GM18507 (cell line): ENCODE results near the gene LHFPL3.

Source experiments
- DNase-seq: peaks from one replicate; pipeline ENCODE4 v3.0.0; 2011; ENCODE audit warnings: low read depth; ENCODE audit not compliant: insufficient read length; ENCODE audit errors: extremely low spot score
- FAIRE-seq: peaks from 2 replicates; lab custom pipeline; 2011; peaks lifted over from hg19 to GRCh38; lab: Jason Lieb, UNC

LHFPL3 gene

DNA sequence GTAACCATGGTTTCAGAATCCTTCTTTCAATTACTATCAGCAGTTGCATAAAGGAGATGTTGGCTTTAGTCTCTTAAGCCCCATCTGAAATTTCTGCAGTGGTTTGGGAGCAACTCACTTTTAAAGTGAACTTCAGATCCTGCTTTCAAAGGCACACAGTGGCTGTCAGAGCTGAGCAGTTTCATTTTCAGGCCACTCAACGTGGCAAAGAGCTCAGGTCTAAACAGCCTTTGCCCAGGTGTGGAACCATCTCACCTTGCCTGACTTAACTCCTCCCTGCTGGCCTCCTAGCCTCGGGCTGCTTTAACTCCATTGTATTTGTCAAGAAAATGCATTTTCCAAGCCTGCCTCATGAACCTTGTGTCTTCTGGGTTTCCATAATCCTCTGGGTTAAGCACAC lies 488.1 kb downstream of the LHFPL3 start:
- DNase-seq = no peak
- no peak for FAIRE-seq

DNA sequence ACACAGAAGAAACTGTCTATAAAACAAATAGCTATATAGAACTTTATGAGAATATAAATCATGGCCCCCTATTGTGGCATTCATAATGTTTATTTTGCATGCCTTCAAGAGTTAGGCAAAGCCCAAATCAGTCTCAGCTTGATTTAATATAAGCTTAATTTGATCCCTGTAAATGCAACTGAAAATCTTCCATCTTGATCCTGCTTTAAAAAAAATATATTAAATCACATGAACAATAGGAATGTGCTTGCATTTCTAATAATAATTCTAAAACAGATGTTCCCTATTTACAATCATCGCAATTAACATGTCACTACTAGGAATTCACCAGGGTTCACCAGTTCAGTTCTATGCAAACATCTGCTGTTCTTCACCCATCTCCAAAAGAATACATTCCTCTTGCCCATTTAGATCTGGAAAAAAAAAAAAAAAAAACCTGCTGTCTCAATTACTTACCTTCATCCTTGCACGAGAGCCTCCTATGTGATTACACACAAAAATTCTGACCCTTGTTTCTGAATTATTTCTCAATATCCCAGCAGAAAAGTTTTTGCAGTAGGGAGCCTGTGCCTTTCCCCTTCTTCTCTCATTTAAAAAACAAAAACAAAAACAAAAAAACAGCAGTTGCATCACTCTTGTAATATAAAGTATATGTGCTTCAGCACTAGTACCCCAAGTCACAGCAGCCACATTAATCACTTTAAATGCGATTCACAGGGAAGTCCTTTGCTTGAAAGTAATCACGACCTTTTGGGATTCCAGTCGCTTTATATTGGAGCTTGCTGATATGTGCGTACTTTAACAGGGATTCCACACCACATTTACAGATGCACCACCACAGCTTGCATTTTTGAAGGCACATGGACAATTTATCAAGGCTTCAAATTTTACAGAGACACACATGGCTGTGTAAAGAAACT lies 490.8 kb downstream of the LHFPL3 start:
- no peak for FAIRE-seq

DNA sequence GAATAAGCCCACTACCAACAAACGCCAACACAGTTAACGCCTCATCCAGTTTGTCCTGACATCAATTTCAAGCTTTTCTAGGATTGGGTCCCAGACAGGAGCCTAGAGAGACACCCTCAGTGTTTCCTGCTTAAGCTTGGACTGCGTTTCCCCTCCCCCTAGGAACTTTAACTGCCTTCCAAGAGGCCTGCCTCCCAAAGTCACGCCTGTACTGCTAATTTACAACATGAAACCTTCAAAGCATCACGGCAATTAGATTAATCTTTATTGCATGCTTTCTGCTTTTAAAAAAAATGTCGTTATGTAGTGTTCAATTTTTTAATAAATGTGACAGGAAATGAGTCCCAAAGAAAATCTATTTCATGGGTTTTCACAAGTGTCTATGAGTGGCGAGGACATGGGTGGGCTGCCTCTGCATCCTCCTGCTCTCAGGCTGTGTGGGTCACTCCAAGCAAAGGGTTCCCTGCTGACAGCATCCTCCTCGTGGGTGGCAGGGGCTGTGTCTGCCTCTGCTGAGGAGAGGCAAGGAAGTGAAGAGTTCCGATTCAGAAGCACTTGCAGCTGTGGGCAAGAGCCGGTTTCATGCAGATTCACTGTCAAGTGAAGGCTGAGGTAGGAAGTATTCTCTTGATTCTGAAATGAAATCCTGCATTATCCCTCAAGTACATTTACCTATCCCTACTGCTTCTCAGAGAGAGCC lies 492.6 kb downstream of the LHFPL3 start:
- DNase-seq = no peak
- FAIRE-seq = no peak

More for the DNA sequence above, 490.8 kb downstream of the LHFPL3 start:
- DNase-seq = no peak

DNA sequence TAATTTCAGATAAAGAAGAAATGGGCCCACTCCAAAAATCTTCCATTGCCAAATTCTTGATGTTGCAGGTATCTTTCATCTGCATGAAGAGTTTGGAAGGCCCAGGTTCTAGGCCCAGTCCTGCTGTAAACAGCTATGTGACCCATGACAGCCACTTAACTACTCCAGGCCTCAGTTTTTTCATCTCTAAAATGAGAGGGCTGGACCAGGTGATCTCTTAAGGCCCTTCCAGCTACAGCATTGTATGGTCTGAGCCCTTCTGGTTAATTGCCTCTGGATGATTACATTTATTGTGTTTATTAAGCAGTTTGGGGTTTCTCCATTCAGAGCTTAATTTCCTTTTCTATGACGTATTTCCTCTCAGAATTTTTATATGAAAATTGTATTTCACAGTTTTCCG lies 494.8 kb downstream of the LHFPL3 start:
- no peak for FAIRE-seq
- DNase-seq = no peak

DNA sequence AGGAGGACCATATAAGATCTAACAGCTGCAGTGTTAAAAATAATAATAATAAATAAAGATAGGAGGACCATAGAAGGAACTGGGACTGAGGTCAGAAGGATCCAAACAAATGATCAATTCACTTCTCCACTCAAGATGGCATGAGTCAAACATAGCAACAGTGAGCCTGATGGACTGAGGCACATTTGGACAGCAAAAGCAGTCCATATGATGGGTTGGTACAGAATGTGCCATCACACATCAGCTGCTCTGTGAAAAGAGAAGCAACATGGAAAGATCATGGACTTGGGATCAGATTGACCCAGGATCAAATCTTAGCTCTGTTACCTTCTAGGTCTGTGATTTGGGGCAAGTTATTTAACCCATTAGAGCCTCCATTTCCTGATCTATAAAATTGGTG lies 496.7 kb downstream of the LHFPL3 start:
- FAIRE-seq = no peak
- no peak for DNase-seq

DNA sequence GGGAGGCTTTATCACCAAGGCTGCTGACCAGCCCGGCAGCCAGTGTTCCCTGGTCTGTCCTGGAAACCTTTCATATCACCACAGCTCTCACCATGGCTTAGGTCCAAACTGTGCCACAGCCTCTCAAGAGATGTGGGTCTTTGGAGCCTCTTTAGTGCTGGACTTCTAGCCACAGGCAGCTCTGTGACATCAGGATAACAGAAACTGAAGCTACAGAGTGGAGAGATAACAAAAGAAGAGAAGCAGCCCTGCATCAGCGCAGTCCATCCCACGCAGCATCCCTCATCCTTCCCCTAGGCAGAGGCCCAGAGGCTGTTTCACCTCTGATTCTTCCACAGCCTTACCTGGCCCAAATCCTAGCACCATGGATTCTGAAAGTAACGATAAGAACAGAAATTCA lies 497.7 kb downstream of the LHFPL3 start:
- FAIRE-seq = no peak
- DNase-seq = no peak

DNA sequence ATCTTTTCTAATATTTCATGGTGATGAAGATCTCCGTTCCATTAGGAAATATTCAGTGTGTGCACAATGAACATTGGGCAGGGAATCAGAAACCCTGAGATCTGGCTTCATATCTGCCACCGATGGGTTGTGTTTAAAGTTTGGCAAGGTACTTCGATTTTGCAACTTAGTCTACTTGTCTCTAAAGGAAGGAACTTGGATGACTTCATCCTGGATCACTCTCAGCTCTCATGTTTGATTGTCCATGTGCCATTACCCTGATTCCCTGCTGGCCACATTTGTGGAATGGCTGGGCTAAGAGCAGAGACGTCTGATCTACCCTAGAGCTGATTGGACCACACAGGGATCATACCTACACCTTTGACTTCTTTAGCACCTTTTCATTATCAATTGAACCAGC lies 508.6 kb downstream of the LHFPL3 start:
- DNase-seq (no peak), FAIRE-seq (no peak)

DNA sequence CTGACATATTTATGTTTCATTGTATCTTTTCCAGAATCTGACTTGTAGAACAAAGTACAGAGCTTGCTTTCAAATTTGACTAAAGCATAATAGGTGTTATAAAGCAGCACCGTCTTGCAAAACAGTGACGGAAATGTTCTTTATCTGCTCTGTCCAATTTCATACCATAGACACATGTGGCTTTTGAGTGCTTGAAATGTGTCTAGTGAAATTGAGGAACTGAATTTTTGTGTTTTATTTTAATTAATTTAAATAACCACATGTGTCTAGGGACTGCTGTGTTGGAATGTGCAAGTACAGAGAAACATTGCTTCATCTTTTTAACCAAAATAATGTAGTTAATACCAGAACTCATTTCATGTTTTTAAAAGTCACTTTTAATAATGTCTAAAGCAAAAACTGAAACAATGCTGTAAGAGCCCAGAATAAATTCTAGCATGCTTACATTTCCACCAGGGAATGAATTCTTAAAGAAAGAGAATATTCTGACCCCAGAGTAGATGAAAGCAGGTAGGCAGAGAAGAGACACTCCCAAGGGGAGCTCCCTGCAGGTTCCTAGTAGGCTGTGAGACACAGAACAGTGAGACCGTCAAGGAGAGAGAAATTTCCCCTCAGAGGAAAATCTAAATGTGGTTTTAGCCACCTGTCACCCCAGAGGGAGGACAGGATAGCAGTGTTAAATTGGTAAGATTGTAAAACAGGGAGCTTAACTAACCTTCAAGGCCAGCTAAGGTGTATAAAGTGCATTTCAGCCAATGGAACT lies 510.3 kb downstream of the LHFPL3 start:
- peak; percentile 50 for FAIRE-seq
- DNase-seq = no peak

DNA sequence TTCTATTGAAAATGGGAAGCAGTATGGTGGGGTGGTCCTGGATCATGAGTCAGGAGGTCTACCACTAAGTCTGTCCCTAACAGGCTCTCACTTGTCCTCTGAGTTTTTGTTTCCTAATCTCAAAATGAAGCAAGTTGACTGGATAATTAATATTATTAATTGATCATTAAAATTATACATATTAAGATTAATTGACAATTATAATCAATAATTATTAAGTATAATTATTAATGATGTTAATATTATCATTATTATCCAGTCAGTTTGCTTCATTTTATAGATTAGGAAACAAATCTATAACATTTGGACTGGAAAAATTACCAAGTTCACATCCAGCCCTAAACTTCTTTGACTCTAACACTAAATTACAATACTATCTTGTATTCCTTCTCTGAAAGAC lies 511.4 kb downstream of the LHFPL3 start:
- FAIRE-seq (no peak), DNase-seq (no peak)

DNA sequence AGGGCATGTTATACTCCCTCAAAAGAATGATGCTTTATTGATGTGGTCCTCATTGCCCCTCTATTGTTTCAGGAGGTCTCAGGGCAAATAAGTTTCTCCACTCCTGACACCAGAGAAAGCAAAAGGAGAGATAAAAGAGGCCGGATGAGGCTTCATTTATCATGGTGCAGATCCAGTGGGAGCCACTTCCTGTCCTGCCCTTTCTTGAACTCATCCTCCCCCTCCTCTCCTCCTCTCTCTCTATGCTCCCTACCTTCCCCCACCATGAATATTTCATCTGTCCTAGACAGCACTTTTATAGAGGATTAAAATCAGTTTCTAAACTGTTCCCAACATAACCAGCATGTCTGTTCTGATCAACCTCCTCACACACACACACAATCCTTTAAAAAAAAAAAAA lies 513.4 kb downstream of the LHFPL3 start:
- no peak for FAIRE-seq
- no peak for DNase-seq

DNA sequence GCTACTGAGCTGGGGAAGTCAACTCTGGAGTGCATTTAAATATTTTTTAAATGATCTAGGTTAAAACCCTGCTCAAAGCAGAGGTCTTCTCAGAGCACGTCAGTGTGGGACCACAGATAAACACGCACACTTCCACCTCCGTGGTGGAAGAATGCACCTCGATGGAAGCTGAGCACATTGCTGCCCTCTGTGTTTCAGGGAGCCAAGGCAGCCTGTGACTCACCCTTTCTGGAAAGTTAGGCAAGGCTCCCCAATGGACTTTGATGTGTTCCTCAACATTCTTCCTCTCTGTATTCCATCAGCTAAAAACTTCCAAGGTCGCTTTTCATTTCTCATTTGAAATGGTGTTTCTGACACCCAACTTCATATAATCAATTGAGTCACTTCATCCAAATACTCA lies 514.8 kb downstream of the LHFPL3 start:
- DNase-seq (no peak), FAIRE-seq (no peak)

DNA sequence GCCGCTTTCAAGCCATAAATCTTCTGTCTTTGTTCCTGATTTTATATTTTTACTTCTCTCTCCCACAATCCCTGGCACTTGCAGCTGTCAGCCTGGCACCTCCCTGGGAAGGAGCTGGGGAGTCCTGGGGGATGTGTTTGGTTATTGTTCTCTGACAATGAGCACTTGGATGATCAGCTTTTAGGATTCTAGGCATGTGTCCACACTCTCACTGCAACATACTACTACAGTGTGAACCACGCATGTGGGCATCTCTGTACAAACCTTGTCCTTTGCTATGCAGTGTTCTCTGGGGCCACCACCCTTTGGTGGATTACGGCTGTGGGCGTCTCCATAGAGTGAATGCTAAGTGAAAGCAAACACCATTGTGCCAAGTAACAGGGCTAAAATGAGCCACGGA lies 517.2 kb downstream of the LHFPL3 start:
- no peak for DNase-seq
- FAIRE-seq = no peak

DNA sequence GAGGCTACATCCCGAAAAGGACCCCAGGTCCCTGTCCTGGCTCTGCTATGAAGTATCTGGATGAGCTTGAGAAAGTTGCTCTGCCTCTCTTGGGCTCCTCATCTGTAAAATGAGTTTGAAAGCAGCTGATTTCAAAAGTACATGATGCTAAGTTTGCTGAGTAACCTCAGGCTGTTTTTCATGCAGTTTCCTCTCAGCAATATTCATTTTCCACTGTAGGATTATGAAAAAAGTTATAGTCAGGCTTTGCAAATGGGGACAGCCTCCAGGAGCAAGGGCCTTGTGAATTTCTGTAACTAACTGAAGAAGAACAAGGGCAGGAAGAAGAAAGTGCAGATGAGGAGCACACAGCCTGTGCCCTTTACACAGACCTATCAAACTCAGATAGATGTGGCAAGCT lies 518.3 kb downstream of the LHFPL3 start:
- no peak for FAIRE-seq
- DNase-seq = no peak

DNA sequence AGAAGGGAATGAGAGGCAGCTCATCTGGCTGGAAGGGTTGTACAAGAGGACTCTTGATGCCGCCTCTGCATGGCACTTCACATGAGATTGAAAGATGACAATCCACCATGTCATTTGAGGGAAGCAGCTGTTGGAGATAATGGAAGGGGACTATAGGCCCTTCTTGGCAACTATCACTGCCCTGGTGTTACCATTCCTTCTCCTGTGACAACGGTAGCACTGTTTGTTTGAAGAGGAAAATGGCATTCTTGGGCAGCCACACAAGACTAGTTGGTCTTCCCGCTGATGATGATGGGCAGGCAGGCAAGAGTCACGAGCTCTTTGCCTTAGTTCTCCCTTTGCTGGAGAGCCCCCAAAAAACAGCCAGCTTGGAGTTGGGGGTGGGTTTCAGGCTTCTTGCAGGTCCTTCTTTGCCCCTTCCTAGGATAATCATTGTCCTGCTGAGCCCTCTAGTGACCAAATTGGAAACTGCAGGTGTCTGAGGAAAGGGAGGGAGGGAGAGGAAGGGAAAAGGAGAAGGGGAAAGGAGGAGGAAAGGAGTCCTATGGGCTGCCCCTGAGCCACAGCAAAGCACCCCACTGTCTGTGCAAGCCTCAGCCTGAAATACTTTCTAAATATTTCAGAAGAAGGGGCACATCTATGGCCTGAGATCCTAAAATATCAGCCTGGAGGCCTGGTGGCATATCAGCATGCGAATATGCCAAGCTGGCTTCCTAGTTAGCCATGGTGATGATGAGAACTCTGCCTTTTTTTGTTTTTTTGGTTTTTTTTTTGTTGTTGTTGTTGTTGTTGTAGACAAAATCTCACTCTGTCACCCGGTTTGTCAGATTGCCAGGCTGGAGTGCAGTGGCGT lies 520.0 kb downstream of the LHFPL3 start:
- FAIRE-seq = peak; percentile 82
- DNase-seq = peak; percentile 28

DNA sequence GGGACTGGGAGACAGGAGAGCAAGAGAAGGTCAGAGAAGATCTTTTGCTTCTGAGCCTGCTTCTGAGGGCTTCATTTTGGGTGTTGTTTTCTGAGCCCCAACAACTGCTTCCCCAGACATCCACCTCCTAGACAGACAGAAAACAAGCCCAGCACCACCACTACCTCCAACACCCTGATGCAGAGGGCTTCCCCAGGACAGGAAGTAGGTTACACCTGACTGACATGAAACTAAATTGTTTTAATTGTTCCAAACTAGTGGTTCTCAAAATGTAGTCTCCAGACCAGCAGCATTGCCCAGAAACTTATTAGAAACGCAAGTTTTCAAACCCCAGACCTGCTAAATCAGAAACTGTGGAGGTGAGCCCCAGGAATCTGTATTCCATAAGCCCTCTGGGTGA lies 522.0 kb downstream of the LHFPL3 start:
- FAIRE-seq = no peak

DNA sequence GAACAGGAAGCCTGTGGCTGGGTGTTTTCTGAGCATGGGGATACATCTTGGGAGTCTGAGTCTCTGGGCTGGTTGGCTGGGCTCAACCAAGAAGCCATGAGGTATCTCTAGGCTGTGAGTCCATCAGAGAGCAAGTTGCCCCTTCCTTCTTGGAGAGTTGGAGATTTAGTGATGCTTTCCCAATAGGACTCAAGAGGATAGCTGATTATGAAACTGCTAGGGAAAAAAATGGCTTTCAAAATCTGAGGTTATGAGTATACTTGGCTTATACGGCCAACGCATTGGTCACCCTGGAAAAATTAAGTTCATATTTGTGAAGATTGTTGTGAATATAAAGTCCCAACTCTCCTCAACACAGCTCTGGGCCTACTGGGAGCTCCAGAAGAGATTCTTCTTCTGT lies 522.9 kb downstream of the LHFPL3 start:
- FAIRE-seq = no peak
- no peak for DNase-seq

More for the DNA sequence above, 522.0 kb downstream of the LHFPL3 start:
- DNase-seq = no peak

DNA sequence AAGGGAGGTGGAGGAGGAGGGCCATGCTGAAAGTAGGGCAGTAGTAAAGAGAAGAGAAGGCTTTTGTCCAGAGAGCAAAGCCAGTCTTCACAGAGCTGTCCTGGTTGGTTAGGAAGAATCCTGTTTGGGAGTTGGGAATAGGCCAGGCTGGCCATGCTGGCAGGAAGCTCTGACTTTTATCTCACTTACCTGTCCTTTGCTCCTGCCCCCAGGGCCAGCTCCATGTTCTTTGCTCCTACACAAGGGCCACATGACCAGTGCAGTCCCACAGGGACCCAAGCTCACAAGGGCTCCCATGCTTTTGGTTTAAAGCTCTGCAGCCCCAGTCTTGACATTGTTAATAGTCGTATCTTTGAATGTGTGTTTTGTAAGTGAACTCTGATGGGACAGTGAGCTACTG lies 524.0 kb downstream of the LHFPL3 start:
- DNase-seq = no peak
- no peak for FAIRE-seq

DNA sequence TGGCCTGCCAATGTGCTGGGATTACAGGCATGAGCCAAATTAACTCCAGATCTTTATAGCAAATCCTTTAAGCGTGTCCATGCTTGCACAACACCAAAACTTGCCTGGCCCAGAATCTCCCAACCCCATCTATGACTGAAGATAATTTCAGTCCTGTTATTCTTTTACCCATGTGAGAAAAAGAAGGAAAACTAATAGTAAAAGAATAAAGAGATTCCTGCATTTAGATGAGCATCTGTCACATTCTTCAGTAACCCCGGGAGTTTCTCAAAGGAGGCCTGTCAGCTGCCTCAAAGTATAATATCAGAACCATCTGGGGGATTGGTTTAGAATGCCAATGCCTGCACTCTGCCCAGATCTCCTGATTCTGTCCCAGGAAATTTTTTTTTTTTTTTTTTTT lies 527.5 kb downstream of the LHFPL3 start:
- peak; percentile 12 for FAIRE-seq
- DNase-seq = no peak
